ENCODE measurements around the gene HNRNPL. TPM values are rescaled to one million over a fixed set of nuclear protein-coding genes. Genes with fewer than 3 reads are reported as not detected.
A peak's percentile ranks its signal among the peaks of the same experiment; 100 is the strongest.
"Not testable (repeated sequence)": the region's sequence is repeated elsewhere in the genome, so short reads cannot be mapped to it uniquely, and the experiment has no call there.

HNRNPL gene
- total RNA-seq, 2 experiments from 2014 or later = 777 to 829 TPM

DNA sequence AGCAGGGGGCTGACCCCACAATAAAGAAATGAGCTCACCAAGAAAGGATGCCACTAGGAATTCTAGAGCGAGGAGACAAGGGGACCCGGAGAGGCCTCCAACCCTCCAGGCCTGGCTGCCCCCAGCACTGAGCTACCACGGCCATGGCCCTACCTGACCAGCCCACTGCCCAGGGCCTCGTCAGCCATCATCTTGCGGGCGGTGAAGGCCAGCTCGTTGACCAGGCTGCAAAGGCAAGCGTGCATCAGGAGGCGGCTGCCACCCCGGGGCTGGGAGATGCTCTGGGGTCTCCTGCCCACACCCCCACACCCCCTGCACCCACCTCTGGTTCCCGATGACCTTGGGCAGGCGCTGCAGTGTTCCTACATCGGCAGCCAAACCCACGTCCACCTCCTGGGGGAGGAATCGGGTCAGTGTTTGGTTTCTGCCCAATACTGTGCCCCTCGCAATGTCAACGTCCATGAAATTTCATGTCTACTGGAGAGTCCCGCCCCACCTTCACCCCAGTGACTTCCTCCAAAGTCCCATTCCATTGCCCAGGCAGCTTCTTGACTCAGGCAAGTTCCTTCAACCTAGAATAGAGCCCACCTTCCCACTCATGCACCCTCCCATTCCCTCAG lies 33.5 kb downstream of the HNRNPL start:
- no peak for DNase-seq
- CTCF ChIA-PET = no interaction called here
- peaks cover 1% of the 10 kb centered on the region for H3K36me3 Mint-ChIP-seq (ENCODE audit: low read depth)
- no peak overlapping the region for H3K27ac Mint-ChIP-seq
- peaks cover 2% of the 10 kb centered on the region for H3K4me1 Mint-ChIP-seq (ENCODE audit: low read depth)
- intact Hi-C loops (cut with micrococcal nuclease) = no loop called here
- no peaks in the 10 kb centered on the region for H3K9me3 Mint-ChIP-seq
- H3K27me3 Mint-ChIP-seq (ENCODE audit: low read depth) = no peaks in the 10 kb centered on the region
- no peak overlapping the region for H3K4me3 Mint-ChIP-seq

DNA sequence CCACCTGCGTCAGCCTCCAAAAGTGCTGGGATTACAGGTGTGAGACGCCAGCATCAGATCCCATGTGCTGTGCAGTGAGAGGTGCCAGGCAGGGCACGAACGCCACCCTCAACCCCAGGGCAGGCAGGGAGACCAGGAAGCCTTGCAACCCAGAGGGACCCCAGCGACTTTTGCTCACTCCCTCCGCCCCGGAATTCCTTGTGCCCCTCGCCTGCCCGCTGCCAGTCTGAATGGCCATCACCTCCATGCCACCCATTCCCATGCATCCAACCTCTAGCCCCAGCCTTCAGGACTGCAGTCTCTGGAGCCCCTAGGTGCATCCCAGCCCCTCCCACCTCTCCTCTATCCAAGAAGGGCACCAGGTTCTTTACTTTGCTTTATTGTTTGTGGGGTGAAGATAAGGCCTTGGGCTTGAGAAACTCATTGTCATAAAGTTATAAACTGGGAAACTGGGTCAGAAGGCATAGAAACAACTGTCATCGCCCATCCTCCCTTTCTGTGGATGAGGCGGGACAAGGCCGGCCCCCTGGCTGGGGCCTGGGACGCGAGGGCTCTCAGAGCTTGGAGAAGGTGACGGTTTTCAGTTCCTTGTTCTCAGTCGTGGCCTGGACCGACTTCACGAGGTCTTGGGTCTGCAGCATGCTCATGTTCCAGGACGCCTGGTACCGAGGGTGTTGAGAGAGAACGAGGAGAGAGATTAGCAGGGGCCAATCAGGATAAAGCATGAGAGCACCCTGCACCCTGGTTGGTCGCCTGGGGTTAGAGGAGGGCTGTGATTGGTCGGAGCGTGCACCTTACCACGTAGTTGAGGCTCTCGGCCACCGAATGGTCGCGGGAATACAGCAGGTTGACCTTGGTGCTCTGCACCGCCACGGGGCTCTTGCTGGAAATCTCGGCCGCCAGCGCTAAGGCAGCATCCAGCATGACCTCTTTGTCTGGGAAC lies 34.5 kb downstream of the HNRNPL start:
- no peaks in the 10 kb centered on the region for H3K36me3 Mint-ChIP-seq (ENCODE audit: low read depth)
- H3K27ac Mint-ChIP-seq = no peak overlapping the region
- no peaks in the 10 kb centered on the region for H3K9me3 Mint-ChIP-seq
- DNase-seq = no peak
- intact Hi-C loops (cut with micrococcal nuclease) = no loop called here
- no peak overlapping the region for H3K4me3 Mint-ChIP-seq
- CTCF ChIA-PET = no interaction called here
- H3K4me1 Mint-ChIP-seq (ENCODE audit: low read depth) = no peaks in the 10 kb centered on the region
- H3K27me3 Mint-ChIP-seq (ENCODE audit: low read depth) = no peaks in the 10 kb centered on the region

DNA sequence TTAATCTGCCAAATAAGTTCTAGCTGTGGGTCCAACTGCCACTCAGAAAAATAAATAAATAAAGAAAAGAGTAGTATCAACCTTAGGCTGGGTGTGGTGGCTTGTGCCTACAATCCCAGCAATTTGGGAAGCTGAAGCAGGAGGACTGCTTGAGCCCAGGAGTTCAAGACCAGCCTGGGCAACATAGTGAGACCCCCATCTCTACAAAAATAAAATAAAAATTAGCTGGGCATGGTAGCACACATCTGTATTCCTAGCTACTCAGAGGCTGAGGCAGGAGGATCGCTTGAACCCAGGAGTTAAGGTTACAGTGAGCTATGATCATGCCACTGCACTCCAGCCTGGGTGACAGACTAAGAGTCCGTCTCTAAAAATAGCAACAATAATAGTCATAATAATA lies 35.9 kb downstream of the HNRNPL start:
- H3K36me3 Mint-ChIP-seq (ENCODE audit: low read depth); H3K27me3 Mint-ChIP-seq (ENCODE audit: low read depth); H3K4me1 Mint-ChIP-seq (ENCODE audit: low read depth); H3K9me3 Mint-ChIP-seq; DNase-seq; H3K4me3 Mint-ChIP-seq; H3K27ac Mint-ChIP-seq; intact Hi-C loops (cut with micrococcal nuclease): not testable (repeated sequence)
- CTCF ChIA-PET = interaction anchor here (0.5 kb wide), 1 partner anchor 540 kb away, joined by 5 read pairs; no protein-coding TSS in a partner anchor

DNA sequence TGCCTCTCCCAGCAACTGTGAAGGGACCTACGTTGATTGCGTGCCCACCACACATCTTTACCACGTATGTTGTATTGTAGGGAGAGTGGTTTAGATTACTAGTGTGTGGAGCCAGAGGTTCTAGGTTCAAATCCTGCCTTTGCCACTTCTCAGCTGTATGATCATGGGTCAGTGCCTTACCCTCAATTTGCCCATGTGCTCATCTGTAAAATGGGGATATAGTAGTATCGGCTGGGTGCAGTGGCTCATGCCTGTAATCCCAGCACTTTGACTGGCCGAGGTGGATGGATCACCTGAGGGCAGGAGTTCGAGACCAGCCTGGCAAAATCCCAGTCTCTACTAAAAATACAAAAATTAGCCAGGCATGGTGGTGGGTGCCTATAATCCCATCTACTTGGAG lies 36.5 kb downstream of the HNRNPL start:
- no peaks in the 10 kb centered on the region for H3K27me3 Mint-ChIP-seq (ENCODE audit: low read depth)
- no peak overlapping the region for H3K4me3 Mint-ChIP-seq
- no peak for DNase-seq
- CTCF ChIA-PET = no interaction called here
- H3K9me3 Mint-ChIP-seq = no peaks in the 10 kb centered on the region
- H3K36me3 Mint-ChIP-seq (ENCODE audit: low read depth) = no peaks in the 10 kb centered on the region
- no peak overlapping the region for H3K27ac Mint-ChIP-seq
- H3K4me1 Mint-ChIP-seq (ENCODE audit: low read depth) = no peaks in the 10 kb centered on the region
- intact Hi-C loops (cut with micrococcal nuclease) = no loop called here

DNA sequence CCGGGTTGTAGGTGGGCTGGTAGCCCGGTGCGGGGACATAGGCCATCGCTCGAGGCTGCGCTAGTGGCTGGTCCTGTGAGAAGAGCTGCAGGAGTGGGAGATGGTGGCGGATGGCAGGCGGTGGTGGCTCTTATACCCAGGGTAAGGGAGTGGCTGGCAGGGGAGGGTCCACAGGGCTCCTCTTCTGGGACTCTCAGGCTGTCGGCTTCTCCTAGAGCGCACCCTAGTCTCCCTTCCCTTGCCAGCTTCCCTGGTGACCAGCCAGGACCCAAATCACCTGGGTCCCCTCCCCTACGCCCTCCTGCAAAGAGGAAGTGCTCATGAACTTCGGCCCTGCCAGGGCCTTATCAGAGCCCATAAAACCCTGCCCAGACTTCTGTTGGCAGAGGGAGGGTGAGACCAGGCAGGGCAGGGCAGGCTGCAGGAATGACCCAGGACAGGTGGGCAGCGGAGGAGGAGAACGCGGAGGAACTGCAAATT lies 36.9 kb downstream of the HNRNPL start, which contains the start of gene LGALS4:
LGALS4 (minus strand) TSS at position 105 of the 480 bp plus-strand sequence; CDS start at position 46, 59 bp downstream.
- intact Hi-C loops (cut with micrococcal nuclease) = no loop called here
- H3K9me3 Mint-ChIP-seq = no peaks in the 10 kb centered on the region
- H3K4me3 Mint-ChIP-seq = no peak within 1 kb of the TSS
- no peak for DNase-seq
- H3K36me3 Mint-ChIP-seq (ENCODE audit: low read depth) = no peaks in the 10 kb centered on the region
- no peaks in the 10 kb centered on the region for H3K4me1 Mint-ChIP-seq (ENCODE audit: low read depth)
- no peaks in the 10 kb centered on the region for H3K27me3 Mint-ChIP-seq (ENCODE audit: low read depth)
- CTCF ChIA-PET = no interaction called here
- H3K27ac Mint-ChIP-seq = no peak within 1 kb of the TSS

DNA sequence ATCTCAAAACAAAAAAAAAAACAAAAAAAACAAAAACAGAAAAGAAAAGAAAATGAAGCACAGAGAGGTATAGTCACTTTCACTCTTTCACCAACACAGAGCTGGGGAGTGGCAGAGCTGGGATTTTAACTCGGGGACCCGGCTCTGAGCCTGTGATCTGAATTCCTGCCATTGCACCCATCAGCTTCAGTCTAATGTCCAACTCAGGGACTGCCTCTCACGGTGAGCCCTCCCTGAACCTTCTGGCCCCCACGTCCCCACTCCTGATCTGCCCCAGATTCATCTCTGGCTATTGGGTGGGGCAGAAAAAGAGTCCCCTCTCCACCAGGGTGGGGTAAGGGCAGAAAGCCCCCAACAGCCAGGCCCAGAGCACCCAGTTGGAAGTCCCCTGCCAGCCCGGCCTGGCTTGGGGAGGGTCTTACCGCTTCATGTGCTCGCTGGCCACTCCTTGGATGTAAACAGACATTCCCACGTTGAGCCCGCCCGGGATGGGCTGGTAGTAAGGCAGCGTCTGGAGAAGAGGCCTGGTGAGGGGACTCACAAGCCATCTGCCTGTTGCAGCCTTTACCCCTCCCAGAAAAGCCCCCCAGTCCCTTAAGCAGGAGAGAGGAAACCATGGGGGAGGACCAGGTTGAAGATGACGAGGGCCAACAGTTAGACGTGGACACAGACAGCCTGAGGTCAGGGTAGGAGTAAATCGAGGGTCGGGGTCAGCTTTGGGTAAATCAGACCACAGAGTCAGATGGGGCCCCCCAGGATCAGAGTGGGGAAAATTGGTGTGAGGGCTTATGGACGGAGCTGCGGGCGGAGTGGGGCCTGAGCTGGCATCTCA lies 37.6 kb downstream of the HNRNPL start:
- no peak overlapping the region for H3K27ac Mint-ChIP-seq
- no peak overlapping the region for H3K4me3 Mint-ChIP-seq
- no peaks in the 10 kb centered on the region for H3K27me3 Mint-ChIP-seq (ENCODE audit: low read depth)
- CTCF ChIA-PET = interaction anchor here (0.5 kb wide), 1 partner anchor 148 kb away, joined by 4 read pairs; no protein-coding TSS in a partner anchor
- no peaks in the 10 kb centered on the region for H3K9me3 Mint-ChIP-seq
- no peak for DNase-seq
- no peaks in the 10 kb centered on the region for H3K36me3 Mint-ChIP-seq (ENCODE audit: low read depth)
- intact Hi-C loops (cut with micrococcal nuclease) = no loop called here
- H3K4me1 Mint-ChIP-seq (ENCODE audit: low read depth) = no peaks in the 10 kb centered on the region

DNA sequence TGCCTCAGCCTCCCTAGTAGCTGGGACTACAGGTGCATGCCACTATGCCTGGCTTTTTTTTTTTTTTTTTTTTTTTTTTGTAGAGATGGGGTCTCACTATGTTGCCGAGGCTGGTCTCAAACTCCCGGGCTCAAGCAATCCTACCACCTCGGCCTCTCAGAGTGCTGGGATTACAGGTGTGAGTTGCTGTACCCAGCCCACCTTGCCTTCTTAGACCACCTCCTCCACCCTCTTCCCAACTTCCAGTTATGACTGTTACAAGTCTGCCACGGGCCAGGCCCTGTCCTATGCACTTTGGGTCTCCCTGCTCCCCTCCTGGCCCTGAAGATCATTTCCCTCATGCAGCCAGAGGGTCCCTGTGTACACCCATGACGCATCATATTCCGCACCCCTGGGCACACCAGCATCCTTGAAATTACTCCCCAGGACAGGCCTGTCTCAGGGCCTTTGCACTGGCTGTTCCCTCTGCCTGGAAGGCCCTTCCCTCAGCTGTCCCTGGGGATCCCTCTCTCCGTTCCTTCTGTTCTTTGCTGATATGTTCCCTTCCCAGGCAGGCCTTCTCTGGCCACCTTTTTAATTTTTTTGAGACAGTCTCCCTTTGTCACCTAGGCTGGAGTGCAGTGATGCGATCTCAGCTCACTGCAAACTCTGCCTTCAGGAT lies 40.1 kb downstream of the HNRNPL start:
- intact Hi-C loops (cut with micrococcal nuclease) = no loop called here
- no peak overlapping the region for H3K27ac Mint-ChIP-seq
- CTCF ChIA-PET = no interaction called here
- H3K9me3 Mint-ChIP-seq = no peaks in the 10 kb centered on the region
- no peaks in the 10 kb centered on the region for H3K27me3 Mint-ChIP-seq (ENCODE audit: low read depth)
- H3K4me1 Mint-ChIP-seq (ENCODE audit: low read depth) = peaks cover 6% of the 10 kb centered on the region
- H3K36me3 Mint-ChIP-seq (ENCODE audit: low read depth) = no peaks in the 10 kb centered on the region
- DNase-seq = no peak
- no peak overlapping the region for H3K4me3 Mint-ChIP-seq

DNA sequence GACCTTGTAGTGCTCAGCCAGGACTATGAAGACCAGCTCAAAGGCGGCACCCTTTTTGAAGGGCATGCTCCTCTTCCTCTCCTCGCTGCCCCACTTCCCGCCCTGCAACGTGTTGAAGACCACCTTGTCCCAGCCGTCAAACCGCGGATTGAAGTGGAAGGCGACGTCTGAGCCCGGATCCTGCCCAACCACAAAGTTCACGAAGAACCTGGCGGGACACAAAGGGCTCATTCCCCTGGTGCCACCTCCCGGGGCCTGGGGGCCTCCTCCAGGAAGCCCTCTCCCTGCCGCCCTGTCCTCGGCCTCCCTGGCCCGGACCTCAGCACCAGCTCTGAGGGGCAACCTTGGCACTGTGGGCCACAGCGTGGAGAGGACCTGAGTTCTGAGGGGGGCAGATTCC lies 41.0 kb downstream of the HNRNPL start:
- intact Hi-C loops (cut with micrococcal nuclease) = no loop called here
- CTCF ChIA-PET = no interaction called here
- no peak overlapping the region for H3K27ac Mint-ChIP-seq

DNA sequence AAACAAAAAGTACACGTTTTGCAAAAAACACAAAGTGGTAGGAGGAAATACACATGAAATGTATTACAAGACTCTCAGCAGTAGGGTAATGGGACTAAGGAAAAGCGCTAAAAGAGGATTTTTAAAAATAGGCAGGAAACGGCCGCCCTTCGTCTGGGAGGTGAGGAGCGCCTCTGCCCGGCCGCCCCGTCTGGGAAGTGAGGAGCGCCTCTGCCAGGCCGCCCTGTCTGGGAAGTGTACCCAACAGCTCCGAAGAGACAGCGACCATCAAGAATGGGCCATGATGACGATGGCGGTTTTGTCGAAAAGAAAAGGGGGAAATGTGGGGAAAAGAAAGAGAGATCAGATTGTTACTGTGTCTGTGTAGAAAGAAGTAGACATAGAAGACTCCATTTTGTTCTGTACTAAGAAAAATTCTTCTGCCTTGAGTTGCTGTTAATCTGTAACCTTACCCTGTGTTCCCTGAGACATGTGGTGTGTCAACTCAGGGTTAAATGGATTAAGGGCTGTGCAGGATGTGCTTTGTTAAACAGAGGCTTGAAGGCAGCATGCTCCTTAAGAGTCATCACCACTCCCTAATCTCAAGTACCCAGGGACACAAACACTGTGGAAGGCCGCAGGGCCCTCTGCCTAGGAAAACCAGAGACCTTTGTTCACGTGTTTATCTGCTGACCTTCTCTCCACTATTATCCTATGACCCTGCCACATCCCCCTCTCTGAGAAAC lies 42.2 kb downstream of the HNRNPL start:
- intact Hi-C loops (cut with micrococcal nuclease); H3K27me3 Mint-ChIP-seq (ENCODE audit: low read depth): not testable (repeated sequence)

More for the DNA sequence above, 41.0 kb downstream of the HNRNPL start:
- Mint-ChIP-seq H3K36me3 (ENCODE audit: low read depth) (no peaks in the 10 kb centered on the region), H3K9me3 (no peaks in the 10 kb centered on the region), H3K27me3 (ENCODE audit: low read depth) (no peaks in the 10 kb centered on the region), H3K4me3 (no peak overlapping the region), H3K4me1 (ENCODE audit: low read depth) (peaks cover 6% of the 10 kb centered on the region)
- DNase-seq = no peak

DNA sequence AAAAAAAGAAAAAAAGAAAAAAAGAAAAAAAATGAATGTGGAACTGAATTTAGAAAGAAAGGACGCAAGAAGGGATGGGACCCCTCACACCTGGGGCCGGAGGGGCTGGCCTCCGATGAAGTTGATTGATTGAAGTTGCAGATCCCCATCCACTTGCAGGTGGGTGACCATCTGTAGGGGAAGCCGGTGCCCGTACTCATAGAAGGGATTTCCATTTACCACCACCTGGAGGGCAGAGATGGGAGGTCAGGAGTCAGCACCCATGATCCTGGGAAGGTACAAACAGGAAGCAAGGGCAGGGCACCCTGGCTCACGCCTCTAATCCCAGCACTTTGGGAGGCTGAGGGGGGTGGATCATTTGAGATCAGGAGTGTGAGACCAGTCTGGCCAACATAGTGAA lies 43.4 kb downstream of the HNRNPL start:
- DNase-seq = no peak
- Mint-ChIP-seq H3K9me3 (no peaks in the 10 kb centered on the region), H3K27me3 (ENCODE audit: low read depth) (no peaks in the 10 kb centered on the region), H3K4me3 (no peak overlapping the region), H3K36me3 (ENCODE audit: low read depth) (no peaks in the 10 kb centered on the region), H3K4me1 (ENCODE audit: low read depth) (peaks cover 6% of the 10 kb centered on the region), H3K27ac (no peak overlapping the region)
- CTCF ChIA-PET = no interaction called here
- intact Hi-C loops (cut with micrococcal nuclease) = no loop called here

More for the DNA sequence above, 42.2 kb downstream of the HNRNPL start:
- DNase-seq; H3K4me1 Mint-ChIP-seq (ENCODE audit: low read depth); H3K36me3 Mint-ChIP-seq (ENCODE audit: low read depth); H3K27ac Mint-ChIP-seq; H3K9me3 Mint-ChIP-seq; H3K4me3 Mint-ChIP-seq: not testable (repeated sequence)
- CTCF ChIA-PET = interaction anchor here (0.6 kb wide), 1 partner anchor 24 kb away, joined by 4 read pairs; no protein-coding TSS in a partner anchor

DNA sequence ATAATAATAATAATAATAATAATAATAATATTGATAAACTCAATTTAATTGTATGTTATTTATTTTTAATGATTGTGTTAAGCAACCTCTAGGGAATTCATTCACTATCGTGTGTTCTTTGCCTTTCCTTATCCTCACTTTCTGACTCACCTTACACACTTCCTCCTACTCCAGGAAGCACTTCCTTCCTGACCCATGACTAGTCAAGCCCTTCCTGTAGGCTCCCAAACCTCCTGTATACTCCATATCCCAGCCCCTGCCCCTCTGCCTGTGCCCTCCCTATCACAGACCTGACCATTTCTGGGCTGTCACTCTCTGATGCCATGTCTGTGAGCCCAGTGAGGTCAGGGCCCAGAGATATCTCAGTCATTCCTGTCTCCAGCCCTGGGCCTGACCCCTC lies 44.6 kb downstream of the HNRNPL start:
- DNase-seq = no peak
- H3K4me1 Mint-ChIP-seq (ENCODE audit: low read depth) = peaks cover 6% of the 10 kb centered on the region
- H3K9me3 Mint-ChIP-seq = no peaks in the 10 kb centered on the region
- intact Hi-C loops (cut with micrococcal nuclease) = no loop called here
- H3K27me3 Mint-ChIP-seq (ENCODE audit: low read depth) = no peaks in the 10 kb centered on the region
- CTCF ChIA-PET = no interaction called here
- H3K4me3 Mint-ChIP-seq = no peak overlapping the region
- H3K27ac Mint-ChIP-seq = peak overlapping the region; percentile 13
- no peaks in the 10 kb centered on the region for H3K36me3 Mint-ChIP-seq (ENCODE audit: low read depth)

Data from activated naive CD4-positive, alpha-beta T cell treated with anti-CD3 and anti-CD28 coated beads for 36 hours (primary cell).